Vagina (tissue), 2 donors: ENCODE data around the gene OR1S2. TPM values are rescaled to one million over a fixed set of nuclear protein-coding genes. Genes with fewer than 3 reads are reported as not detected.

Source experiments
- DNase-seq, 2 donors: peaks; one replicate each; pipeline ENCODE4 v3.0.0-alpha.2; 2017; ENCODE audit errors: extremely low spot score in 2 of 2
- H3K27ac ChIP-seq: fragments of 200-600 bp; sonication (generic); one replicate; pipeline ENCODE4 v1.5.1; 2019
- H3K27me3 ChIP-seq: fragments of 200-600 bp; sonication (generic); one replicate; pipeline ENCODE4 v1.5.1; 2019
- H3K36me3 ChIP-seq, 2 donors: fragments of 200-600 bp; sonication (generic); one replicate each; pipeline ENCODE4 v1.5.1; 2017 to 2019
- H3K4me1 ChIP-seq: fragments of 200-600 bp; sonication (generic); one replicate; pipeline ENCODE4 v1.5.1; 2019
- H3K4me3 ChIP-seq, 2 donors: fragments of 200-600 bp; sonication (generic); 1 replicate in 1 of 2; 2 replicates in 1 of 2; pipeline ENCODE4 v1.5.1; 2016 to 2019
- H3K9me3 ChIP-seq: fragments of 200-600 bp; sonication (generic); one replicate; pipeline ENCODE4 v1.5.1; 2019
- POLR2A ChIP-seq, 2 donors: fragments of 450-650 bp; IDR thresholded peaks; one replicate each; pipeline ENCODE4 v1.6.1; 2017; ENCODE audit warnings: antibody characterized with exemption in 2 of 2, mild to moderate bottlenecking in 2 of 2, moderate library complexity in 2 of 2
- POLR2AphosphoS5 ChIP-seq, 2 donors: sonication (generic); formaldehyde crosslinking; IDR thresholded peaks; one replicate each; pipeline ENCODE4 v1.9.0; 2017; ENCODE audit warnings: antibody characterized with exemption in 2 of 2, mild to moderate bottlenecking in 2 of 2, low read depth in 1 of 2; ENCODE audit not compliant: insufficient read depth in 1 of 2
- intact Hi-C: fragments of 100-400 bp; cut with DNase I; formaldehyde crosslinking; loops from one replicate; pipeline ENCODE4 v1.15.1; 2023
- total RNA-seq: library from RNA; depleted of rRNA; stranded (reverse); fragments of >200 nt; gene quantifications from one replicate; pipeline ENCODE4 v1.2.3, GENCODE V29; 2016
- TF ChIP-seq, protein P1 (sequence below), 3 experiments: fragments of 450-650 bp in 2 of 3; fragments of 200-600 bp in 1 of 3; sonication (generic) in 1 of 3; IDR thresholded peaks; one replicate each; pipeline ENCODE4 v1.5.1; 2017 to 2019; ENCODE audit warnings: antibody characterized with exemption in 3 of 3, mild to moderate bottlenecking in 2 of 3, moderate library complexity in 2 of 3

The OR1S2 gene
- total RNA-seq, 1 donor from 2014 or later: not detected

DNA sequence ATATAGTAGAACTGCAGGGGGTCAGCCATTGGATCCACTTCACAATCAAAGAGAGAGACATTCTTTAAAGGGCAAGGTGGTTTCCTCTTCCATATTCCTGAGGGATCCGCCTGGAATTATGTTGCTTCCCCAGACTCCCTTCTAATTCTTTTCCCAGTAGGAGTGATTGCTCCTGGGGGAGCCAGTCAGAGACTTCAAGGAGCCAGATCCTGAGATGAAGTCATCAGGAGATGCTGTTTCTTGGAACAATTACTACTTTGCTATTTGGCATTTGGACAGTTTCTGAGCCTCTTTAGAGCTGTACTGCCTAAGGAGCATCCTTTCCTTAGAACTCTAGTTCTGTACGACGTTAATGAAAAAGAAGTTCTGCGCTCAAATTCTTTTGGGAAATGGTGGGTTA, 17.0 kb downstream of the OR1S2 start:
- DNase-seq: no peak
- TF ChIP-seq, protein P1, sequence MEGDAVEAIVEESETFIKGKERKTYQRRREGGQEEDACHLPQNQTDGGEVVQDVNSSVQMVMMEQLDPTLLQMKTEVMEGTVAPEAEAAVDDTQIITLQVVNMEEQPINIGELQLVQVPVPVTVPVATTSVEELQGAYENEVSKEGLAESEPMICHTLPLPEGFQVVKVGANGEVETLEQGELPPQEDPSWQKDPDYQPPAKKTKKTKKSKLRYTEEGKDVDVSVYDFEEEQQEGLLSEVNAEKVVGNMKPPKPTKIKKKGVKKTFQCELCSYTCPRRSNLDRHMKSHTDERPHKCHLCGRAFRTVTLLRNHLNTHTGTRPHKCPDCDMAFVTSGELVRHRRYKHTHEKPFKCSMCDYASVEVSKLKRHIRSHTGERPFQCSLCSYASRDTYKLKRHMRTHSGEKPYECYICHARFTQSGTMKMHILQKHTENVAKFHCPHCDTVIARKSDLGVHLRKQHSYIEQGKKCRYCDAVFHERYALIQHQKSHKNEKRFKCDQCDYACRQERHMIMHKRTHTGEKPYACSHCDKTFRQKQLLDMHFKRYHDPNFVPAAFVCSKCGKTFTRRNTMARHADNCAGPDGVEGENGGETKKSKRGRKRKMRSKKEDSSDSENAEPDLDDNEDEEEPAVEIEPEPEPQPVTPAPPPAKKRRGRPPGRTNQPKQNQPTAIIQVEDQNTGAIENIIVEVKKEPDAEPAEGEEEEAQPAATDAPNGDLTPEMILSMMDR (IDR thresholded peaks at IDR 0.05): no peak
- no peak for TF ChIP-seq POLR2AphosphoS5 (IDR thresholded peaks at IDR 0.05; ENCODE audit: insufficient read depth in 1 of 2, low read depth in 1 of 2)
- no peak for TF ChIP-seq POLR2A (IDR thresholded peaks at IDR 0.05)
- Histone ChIP-seq H3K4me3 (no peak overlapping the region), H3K27me3 (no peaks in the 10 kb centered on the region), H3K27ac (no peak overlapping the region), H3K9me3 (no peaks in the 10 kb centered on the region), H3K36me3 (no peaks in the 10 kb centered on the region), H3K4me1 (no peaks in the 10 kb centered on the region)
- intact Hi-C loops: no loop called here

- intact Hi-C loops: no loop called here
These were observed 24.3 kb downstream of the OR1S2 start for GRCh38 chr11:58179648-58180047.

GRCh38 chr11:58178444-58178843, 25.5 kb downstream of the OR1S2 start:
- H3K36me3 ChIP-seq: no peaks in the 10 kb centered on the region
- H3K27ac ChIP-seq: no peak overlapping the region
- DNase-seq: no peak
- intact Hi-C loops: no loop called here
- H3K4me3 ChIP-seq: no peak overlapping the region
- no peaks in the 10 kb centered on the region for H3K9me3 ChIP-seq
- TF ChIP-seq, protein P1 (IDR thresholded peaks at IDR 0.05): no peak
- TF ChIP-seq POLR2A (IDR thresholded peaks at IDR 0.05) (no peak), POLR2AphosphoS5 (IDR thresholded peaks at IDR 0.05; ENCODE audit: insufficient read depth in 1 of 2, low read depth in 1 of 2) (no peak)
- no peaks in the 10 kb centered on the region for H3K4me1 ChIP-seq
- H3K27me3 ChIP-seq: no peaks in the 10 kb centered on the region

More at GRCh38 chr11:58179648-58180047, 24.3 kb downstream of the OR1S2 start:
- no peak for TF ChIP-seq POLR2A (IDR thresholded peaks at IDR 0.05)
- no peak for TF ChIP-seq POLR2AphosphoS5 (IDR thresholded peaks at IDR 0.05; ENCODE audit: insufficient read depth in 1 of 2, low read depth in 1 of 2)
- TF ChIP-seq, protein P1 (IDR thresholded peaks at IDR 0.05): no peak
- no peak overlapping the region for H3K27ac ChIP-seq
- DNase-seq: no peak
- H3K9me3 ChIP-seq: no peaks in the 10 kb centered on the region
- no peaks in the 10 kb centered on the region for H3K4me1 ChIP-seq
- no peaks in the 10 kb centered on the region for H3K27me3 ChIP-seq
- no peaks in the 10 kb centered on the region for H3K36me3 ChIP-seq
- H3K4me3 ChIP-seq: no peak overlapping the region

DNA sequence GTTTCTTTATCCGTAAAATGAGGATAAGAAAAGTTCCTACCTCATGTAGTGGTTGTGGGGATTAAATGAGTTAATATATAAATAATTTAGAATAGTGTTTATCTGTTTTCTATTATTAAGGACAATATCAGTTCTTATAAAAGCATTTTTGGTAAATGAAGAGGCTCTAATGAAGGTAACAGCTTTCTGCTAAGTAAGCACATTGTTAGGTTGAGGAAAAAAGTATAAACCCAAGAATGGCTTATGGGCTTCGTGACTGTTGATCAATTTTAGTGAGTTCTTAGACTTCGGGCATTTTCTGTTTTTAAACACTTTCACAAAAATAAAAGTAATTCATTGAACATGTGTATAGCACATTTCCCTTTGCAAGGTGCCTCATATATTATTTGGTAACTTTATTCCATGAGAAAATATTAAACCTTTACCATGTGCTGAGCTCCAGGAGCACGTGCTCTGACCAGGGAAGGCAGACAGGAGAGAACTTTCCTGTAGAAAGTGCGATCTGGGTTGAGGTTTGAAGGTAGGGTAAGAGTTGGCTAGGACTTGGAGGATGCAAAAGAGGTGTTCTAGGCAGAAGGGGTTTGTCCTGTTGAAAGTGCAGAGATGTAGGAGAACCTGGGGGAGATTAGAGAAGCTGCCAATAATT, 26.4 kb downstream of the OR1S2 start:
- Histone ChIP-seq H3K27me3 (no peaks in the 10 kb centered on the region), H3K27ac (no peak overlapping the region), H3K9me3 (no peaks in the 10 kb centered on the region), H3K4me3 (no peak overlapping the region), H3K36me3 (no peaks in the 10 kb centered on the region), H3K4me1 (no peaks in the 10 kb centered on the region)
- no peak for DNase-seq
- TF ChIP-seq POLR2AphosphoS5 (IDR thresholded peaks at IDR 0.05; ENCODE audit: insufficient read depth in 1 of 2, low read depth in 1 of 2) (no peak), POLR2A (IDR thresholded peaks at IDR 0.05) (no peak)
- TF ChIP-seq, protein P1 (IDR thresholded peaks at IDR 0.05): no peak
- intact Hi-C loops: no loop called here

GRCh38 chr11:58165504-58166106, 38.3 kb downstream of the OR1S2 start:
- Histone ChIP-seq H3K4me3 (no peak overlapping the region), H3K4me1 (no peaks in the 10 kb centered on the region), H3K36me3 (no peaks in the 10 kb centered on the region), H3K9me3 (no peaks in the 10 kb centered on the region), H3K27me3 (no peaks in the 10 kb centered on the region), H3K27ac (no peak overlapping the region)
- no peak for DNase-seq
- no peak for TF ChIP-seq POLR2AphosphoS5 (IDR thresholded peaks at IDR 0.05; ENCODE audit: insufficient read depth in 1 of 2, low read depth in 1 of 2)
- TF ChIP-seq, protein P1 (IDR thresholded peaks at IDR 0.05): no peak
- TF ChIP-seq POLR2A (IDR thresholded peaks at IDR 0.05): no peak
- intact Hi-C loops: no loop called here
